ENCODE measurements around the gene KRT25.
A peak's percentile ranks its signal among the peaks of the same experiment; 100 is the strongest.

KRT25 gene

GRCh38 chr17:40796846-40797245, 41.7 kb upstream of the KRT25 start:
- no peak for DNase-seq (ENCODE audit: low read depth)
- no peak overlapping the region for H3K4me3 ChIP-seq (ENCODE audit: low read depth, low read length)
- TF ChIP-seq MYC (IDR thresholded peaks at IDR 0.05; ENCODE audit: low read depth, low read length), result no peak
- TF ChIP-seq POLR2A (IDR thresholded peaks at IDR 0.05; ENCODE audit: extremely low read depth, insufficient read length), result no peak
- no peak for TF ChIP-seq CTCF (IDR thresholded peaks at IDR 0.05; ENCODE audit: low read depth, low read length)
- no peak for TF ChIP-seq MAX (IDR thresholded peaks at IDR 0.05; ENCODE audit: low read depth, low read length)

- H3K4me3 ChIP-seq (ENCODE audit: low read depth, low read length), result no peak overlapping the region
- no peak for DNase-seq (ENCODE audit: low read depth)
- TF ChIP-seq MAX (IDR thresholded peaks at IDR 0.05; ENCODE audit: low read depth, low read length) (no peak), CTCF (IDR thresholded peaks at IDR 0.05; ENCODE audit: low read depth, low read length) (no peak)
Measured at GRCh38 chr17:40795019-40795667, 40.0 kb upstream of the KRT25 start.

- TF ChIP-seq POLR2A (IDR thresholded peaks at IDR 0.05; ENCODE audit: extremely low read depth, insufficient read length), result no peak
- no peak for TF ChIP-seq MAX (IDR thresholded peaks at IDR 0.05; ENCODE audit: low read depth, low read length)
- TF ChIP-seq MYC (IDR thresholded peaks at IDR 0.05; ENCODE audit: low read depth, low read length), result no peak
- no peak for TF ChIP-seq CTCF (IDR thresholded peaks at IDR 0.05; ENCODE audit: low read depth, low read length)
Measured at GRCh38 chr17:40794466-40794865, 39.3 kb upstream of the KRT25 start.

GRCh38 chr17:40793832-40794231, 38.7 kb upstream of the KRT25 start:
- H3K4me3 ChIP-seq (ENCODE audit: low read depth, low read length), result no peak overlapping the region
- TF ChIP-seq MAX (IDR thresholded peaks at IDR 0.05; ENCODE audit: low read depth, low read length), result no peak
- no peak for TF ChIP-seq CTCF (IDR thresholded peaks at IDR 0.05; ENCODE audit: low read depth, low read length)
- TF ChIP-seq MYC (IDR thresholded peaks at IDR 0.05; ENCODE audit: low read depth, low read length), result no peak
- no peak for DNase-seq (ENCODE audit: low read depth)

More at GRCh38 chr17:40794466-40794865, 39.3 kb upstream of the KRT25 start:
- DNase-seq (ENCODE audit: low read depth), result peak; percentile 4
- no peak overlapping the region for H3K4me3 ChIP-seq (ENCODE audit: low read depth, low read length)

- H3K4me3 ChIP-seq (ENCODE audit: low read depth, low read length), result no peak overlapping the region
- TF ChIP-seq CTCF (IDR thresholded peaks at IDR 0.05; ENCODE audit: low read depth, low read length), result peak; percentile 16
- TF ChIP-seq MAX (IDR thresholded peaks at IDR 0.05; ENCODE audit: low read depth, low read length), result no peak
- DNase-seq (ENCODE audit: low read depth), result peak; percentile 5
Measured at GRCh38 chr17:40791787-40792436, 36.8 kb upstream of the KRT25 start.
